Stimulated activated CD4-positive, alpha-beta T cell treated with anti-CD3 and anti-CD28 coated beads, Interleukin-1b, Interleukin-23, amount 100 ng/mL, for 4 hours (primary cell): ENCODE results near the gene FRMD4A.

Experiments
- DNase-seq, 2 donors: peaks; one replicate each; pipeline ENCODE4 v3.0.0-alpha.2; 2020; ENCODE audit warnings: low read depth in 2 of 2

Gene FRMD4A

GRCh38 chr10:13674645-13675588, 655.8 kb downstream of the FRMD4A start:
- no peak for DNase-seq

- DNase-seq, result no peak
These were observed 657.6 kb downstream of the FRMD4A start for GRCh38 chr10:13673156-13673555.

- DNase-seq, result no peak
These were observed 658.2 kb downstream of the FRMD4A start for GRCh38 chr10:13672548-13672947.

GRCh38 chr10:13671904-13672303, 658.8 kb downstream of the FRMD4A start:
- no peak for DNase-seq

GRCh38 chr10:13670311-13670710, 660.4 kb downstream of the FRMD4A start:
- DNase-seq, result no peak

GRCh38 chr10:13669901-13670300, 660.8 kb downstream of the FRMD4A start:
- no peak for DNase-seq

GRCh38 chr10:13669182-13669855, 661.4 kb downstream of the FRMD4A start:
- DNase-seq, result no peak

GRCh38 chr10:13668126-13668525, 662.6 kb downstream of the FRMD4A start:
- DNase-seq, result no peak

GRCh38 chr10:13665516-13666262, 665.0 kb downstream of the FRMD4A start:
- no peak for DNase-seq

GRCh38 chr10:13661256-13661655, 669.5 kb downstream of the FRMD4A start:
- DNase-seq, result no peak

- DNase-seq, result no peak
These were observed 670.2 kb downstream of the FRMD4A start for GRCh38 chr10:13660551-13660920.

- DNase-seq, result peak; percentile 58 to 64
These were observed 670.7 kb downstream of the FRMD4A start for GRCh38 chr10:13659887-13660550.

- DNase-seq, result no peak
These were observed 671.6 kb downstream of the FRMD4A start for GRCh38 chr10:13658871-13659685.

- DNase-seq, result no peak
These were observed 672.5 kb downstream of the FRMD4A start for GRCh38 chr10:13658264-13658663.

- DNase-seq, result no peak
These were observed 673.5 kb downstream of the FRMD4A start for GRCh38 chr10:13657101-13657680.

GRCh38 chr10:13656337-13657100, 674.2 kb downstream of the FRMD4A start:
- DNase-seq, result no peak

- no peak for DNase-seq
These were observed 675.9 kb downstream of the FRMD4A start for GRCh38 chr10:13654846-13655245.

GRCh38 chr10:13654118-13654830, 676.5 kb downstream of the FRMD4A start:
- no peak for DNase-seq

GRCh38 chr10:13652860-13653259, 677.9 kb downstream of the FRMD4A start:
- DNase-seq, result no peak
